RWPE2 (cell line): Measurements from ENCODE around the gene MTG1.

ENCODE experiments used
- ATAC-seq: fragments of 200-7000 bp; cut with Tn5 transposase; 3 replicates; pipeline ENCODE4 v1.9.1; 2021; ENCODE audit warnings: low read depth
- DNase-seq: peaks from one replicate; pipeline ENCODE4 v3.0.0-alpha.2; 2020; ENCODE audit warnings: low spot score
- H3K27ac ChIP-seq: fragments of 450-650 bp; 2 replicates; pipeline ENCODE4 v1.5.1; 2017; ENCODE audit warnings: mild to moderate bottlenecking; ENCODE audit not compliant: poor library complexity, severe bottlenecking
- H3K27me3 ChIP-seq: fragments of 250-450 bp; sonication (Bioruptor Pico); 2 replicates; pipeline ENCODE4 v1.5.1; 2021; ENCODE audit warnings: mild to moderate bottlenecking, moderate library complexity; ENCODE audit not compliant: insufficient read depth, poor library complexity, severe bottlenecking
- H3K36me3 ChIP-seq: fragments of 250-450 bp; sonication (Bioruptor Pico); 2 replicates; pipeline ENCODE4 v1.5.1; 2020; ENCODE audit warnings: low read depth, mild to moderate bottlenecking, moderate library complexity
- H3K4me1 ChIP-seq: fragments of 250-450 bp; sonication (Bioruptor Pico); 2 replicates; pipeline ENCODE4 v1.5.1; 2021; ENCODE audit warnings: mild to moderate bottlenecking, moderate library complexity; ENCODE audit not compliant: insufficient read depth, poor library complexity, severe bottlenecking
- H3K4me3 ChIP-seq: fragments of 250-450 bp; sonication (Bioruptor Pico); 2 replicates; pipeline ENCODE4 v1.5.1; 2021; ENCODE audit warnings: mild to moderate bottlenecking, moderate library complexity; ENCODE audit not compliant: severe bottlenecking
- H3K9me3 ChIP-seq: fragments of 250-450 bp; sonication (Bioruptor Pico); 2 replicates; pipeline ENCODE4 v1.5.1; 2021; ENCODE audit warnings: mild to moderate bottlenecking, moderate library complexity; ENCODE audit not compliant: severe bottlenecking
- TF ChIP-seq, protein P1 (sequence below): fragments of 450-650 bp; IDR thresholded peaks from one replicate; pipeline ENCODE4 v1.5.1; 2017; ENCODE audit warnings: mild to moderate bottlenecking, moderate library complexity; ENCODE audit not compliant: poor library complexity, severe bottlenecking

Gene MTG1

DNA sequence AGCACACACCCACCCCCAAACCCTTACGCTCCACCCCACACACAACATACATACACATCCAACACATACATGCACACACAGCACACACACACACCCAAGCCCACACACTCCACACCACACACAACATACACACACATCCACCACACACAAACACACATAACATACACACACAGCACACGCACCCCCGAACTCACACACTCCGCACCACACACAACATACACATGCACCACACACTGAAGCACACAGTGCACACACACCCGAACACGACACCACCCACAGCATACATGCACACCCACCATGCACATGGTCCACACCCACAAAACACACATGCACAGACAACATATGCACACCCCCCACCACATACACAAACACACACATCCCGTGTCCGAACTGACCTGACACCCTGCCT lies 44.8 kb upstream of the MTG1 start:
- no peaks in the 10 kb centered on the region for H3K4me1 ChIP-seq
- no peak for ATAC-seq
- no peaks in the 10 kb centered on the region for H3K36me3 ChIP-seq
- DNase-seq: no peak
- no peak overlapping the region for H3K27ac ChIP-seq
- no peaks in the 10 kb centered on the region for H3K27me3 ChIP-seq
- no peak overlapping the region for H3K4me3 ChIP-seq
- no peaks in the 10 kb centered on the region for H3K9me3 ChIP-seq
- TF ChIP-seq, protein P1, sequence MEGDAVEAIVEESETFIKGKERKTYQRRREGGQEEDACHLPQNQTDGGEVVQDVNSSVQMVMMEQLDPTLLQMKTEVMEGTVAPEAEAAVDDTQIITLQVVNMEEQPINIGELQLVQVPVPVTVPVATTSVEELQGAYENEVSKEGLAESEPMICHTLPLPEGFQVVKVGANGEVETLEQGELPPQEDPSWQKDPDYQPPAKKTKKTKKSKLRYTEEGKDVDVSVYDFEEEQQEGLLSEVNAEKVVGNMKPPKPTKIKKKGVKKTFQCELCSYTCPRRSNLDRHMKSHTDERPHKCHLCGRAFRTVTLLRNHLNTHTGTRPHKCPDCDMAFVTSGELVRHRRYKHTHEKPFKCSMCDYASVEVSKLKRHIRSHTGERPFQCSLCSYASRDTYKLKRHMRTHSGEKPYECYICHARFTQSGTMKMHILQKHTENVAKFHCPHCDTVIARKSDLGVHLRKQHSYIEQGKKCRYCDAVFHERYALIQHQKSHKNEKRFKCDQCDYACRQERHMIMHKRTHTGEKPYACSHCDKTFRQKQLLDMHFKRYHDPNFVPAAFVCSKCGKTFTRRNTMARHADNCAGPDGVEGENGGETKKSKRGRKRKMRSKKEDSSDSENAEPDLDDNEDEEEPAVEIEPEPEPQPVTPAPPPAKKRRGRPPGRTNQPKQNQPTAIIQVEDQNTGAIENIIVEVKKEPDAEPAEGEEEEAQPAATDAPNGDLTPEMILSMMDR: no peak

DNA sequence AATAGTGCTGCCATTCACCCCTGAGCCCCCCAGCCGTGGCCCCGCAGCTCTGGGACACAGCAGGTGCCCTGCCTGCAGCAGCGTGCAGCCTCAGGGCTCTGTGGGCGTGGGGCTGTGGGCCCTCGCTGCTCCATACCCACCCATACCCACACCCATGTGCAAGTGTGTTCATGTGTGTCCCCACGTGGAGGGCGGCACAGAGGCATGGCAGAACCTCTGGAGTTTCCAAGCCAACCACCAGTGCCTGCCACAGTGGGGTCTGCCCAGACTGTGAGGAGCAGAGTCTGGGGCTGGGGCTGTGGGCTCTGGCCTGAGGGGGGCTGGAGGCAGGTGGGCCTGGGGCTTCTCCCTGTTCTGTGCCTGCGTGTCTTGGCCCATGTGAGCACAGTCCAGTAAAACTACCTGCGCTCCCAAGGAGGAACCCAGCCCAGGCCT lies 44.4 kb upstream of the MTG1 start:
- Histone ChIP-seq H3K4me3 (no peak overlapping the region), H3K27ac (no peak overlapping the region), H3K27me3 (no peaks in the 10 kb centered on the region), H3K9me3 (no peaks in the 10 kb centered on the region), H3K36me3 (no peaks in the 10 kb centered on the region), H3K4me1 (no peaks in the 10 kb centered on the region)
- ATAC-seq (peak; percentile 1; the same call in 2 of the 3 replicates), DNase-seq (no peak)
- TF ChIP-seq, protein P1: no peak

DNA sequence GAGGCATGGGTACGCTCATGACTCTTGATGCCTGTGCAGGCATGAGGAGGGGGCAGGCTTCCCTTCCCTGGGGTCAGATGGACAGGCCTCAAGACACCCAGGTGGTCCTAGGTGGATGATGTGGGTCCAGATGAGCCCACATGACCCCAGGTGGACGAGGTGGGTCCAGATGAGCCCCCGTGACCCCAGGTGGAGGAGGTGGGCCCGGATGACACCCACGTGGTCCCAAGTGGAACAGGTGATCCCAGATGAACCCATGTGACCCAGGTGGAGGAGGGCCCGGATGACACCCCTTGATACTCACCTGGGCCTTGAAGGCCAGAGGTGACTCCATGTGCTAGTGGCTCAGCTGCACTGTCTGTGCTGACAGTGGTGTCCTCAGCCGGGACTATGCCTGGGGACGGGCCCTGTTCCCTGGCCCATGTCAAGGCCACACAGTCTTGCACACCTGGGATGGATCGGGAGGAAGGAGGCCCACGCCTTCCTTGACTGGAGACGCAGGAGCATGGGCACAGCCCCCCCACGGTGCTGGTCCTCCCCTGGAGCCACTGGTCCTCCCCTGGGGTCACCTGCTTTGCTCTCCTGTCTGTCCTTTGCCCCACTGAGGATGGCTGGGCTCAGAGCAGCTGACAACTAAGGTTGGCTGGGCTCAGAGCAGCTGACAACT lies 43.5 kb upstream of the MTG1 start:
- peak; percentile 11; the same call in 2 of the 3 replicates for ATAC-seq
- Histone ChIP-seq H3K4me1 (no peaks in the 10 kb centered on the region), H3K27me3 (no peaks in the 10 kb centered on the region), H3K27ac (no peak overlapping the region), H3K4me3 (no peak overlapping the region), H3K36me3 (0 out of 2 replicates have a peak, but pooled peaks cover 2% of the 10 kb centered on the region), H3K9me3 (no peaks in the 10 kb centered on the region)
- DNase-seq: no peak
- TF ChIP-seq, protein P1: no peak

DNA sequence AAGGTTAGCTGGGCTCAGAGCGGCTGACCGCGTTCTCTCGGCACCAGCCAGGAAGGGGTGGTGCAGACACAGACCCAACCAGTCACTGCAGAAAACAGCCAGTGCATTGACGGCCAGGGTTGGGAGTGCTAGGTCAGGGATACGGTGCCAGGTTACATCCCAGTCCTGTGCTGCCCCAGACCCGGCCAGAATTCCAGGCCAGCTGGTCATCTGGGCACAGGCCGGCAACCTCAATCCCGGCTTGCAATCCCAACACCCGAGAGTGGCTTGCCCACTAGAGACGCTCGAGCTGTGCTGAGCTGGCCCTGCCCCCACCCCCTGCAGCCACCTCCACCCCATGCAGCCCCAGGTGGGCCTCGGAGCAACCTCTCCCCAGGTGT lies 43.0 kb upstream of the MTG1 start:
- TF ChIP-seq, protein P1: no peak
- H3K27ac ChIP-seq: no peak overlapping the region
- peak; percentile 16; the same call in 2 of the 3 replicates for ATAC-seq
- H3K27me3 ChIP-seq: no peaks in the 10 kb centered on the region
- H3K4me3 ChIP-seq: no peak overlapping the region
- no peak for DNase-seq
- H3K9me3 ChIP-seq: no peaks in the 10 kb centered on the region
- H3K4me1 ChIP-seq: no peaks in the 10 kb centered on the region
- peaks cover 4% of the 10 kb centered on the region; the same call in 1 of the 2 replicates for H3K36me3 ChIP-seq
